K562 (cell line): ENCODE data around the gene SORBS2. TPM values are rescaled to one million over a fixed set of nuclear protein-coding genes. Genes with fewer than 3 reads are reported as not detected.

Experiments used
- CTCF ChIP-seq, 3 experiments: IDR thresholded peaks in 2 of 3; conservative IDR thresholded peaks in 1 of 3; 2 replicates each; pipeline ENCODE4 v1.5.1; 2011 to 2012; ENCODE audit warnings: low read length in 3 of 3, mild to moderate bottlenecking in 3 of 3, control low read depth in 2 of 3, improper control_type of control experiment in 1 of 3, inconsistent platforms in 1 of 3, low read depth in 1 of 3, mixed read lengths in 1 of 3, moderate library complexity in 1 of 3; ENCODE audit not compliant: insufficient read depth in 2 of 3
- KLF10 ChIP-seq: fragments of 250-450 bp; sonication (Bioruptor Pico); IDR thresholded peaks from 2 replicates; pipeline ENCODE4 v1.6.1; 2021; ENCODE audit warnings: matching md5 sums
- LEF1 ChIP-seq: fragments of 450-650 bp; IDR thresholded peaks from 2 replicates; pipeline ENCODE4 v1.6.1; 2016; ENCODE audit warnings: mild to moderate bottlenecking
- PYGO2 ChIP-seq: fragments of 450-650 bp; IDR thresholded peaks from 2 replicates; pipeline ENCODE4 v1.6.1; 2016; ENCODE audit warnings: mild to moderate bottlenecking, missing genetic modification characterization, moderate library complexity, missing compliant biosample characterization
- SIN3B ChIP-seq: fragments of 450-650 bp; IDR thresholded peaks from 2 replicates; pipeline ENCODE4 v1.6.1; 2017; ENCODE audit warnings: low read depth, mild to moderate bottlenecking, moderate library complexity
- ZC3H8 ChIP-seq: fragments of 450-650 bp; IDR thresholded peaks from 2 replicates; pipeline ENCODE4 v1.6.1; 2017
- ZNF23 ChIP-seq: fragments of 250-450 bp; sonication (Bioruptor Pico); IDR thresholded peaks from 2 replicates; pipeline ENCODE4 v1.4.0; 2020; ENCODE audit warnings: mild to moderate bottlenecking
- polyA plus RNA-seq, 8 experiments: library from polyadenylated mRNA; depleted of rRNA in 4 of 8; stranded (reverse) in 5 of 8; unstranded in 3 of 8; fragments of >200 nt; fragmentation: Nextera tagmentation in 2 of 8; fragmentation: Illumina TruSeq in 1 of 8; extraction: Ambion mirVana in 2 of 8; extraction: Trizol in 1 of 8; gene quantifications; 2 replicates each; pipeline versions ENCODE4 v1.2.1 to v1.2.3, GENCODE V29; 2011 to 2014; ENCODE audit warnings: inconsistent platforms in 1 of 8, missing spikeins in 1 of 8
- total RNA-seq, 7 experiments: library from RNA; depleted of rRNA in 6 of 7; stranded (reverse); fragments of >200 nt in 6 of 7; fragmentation: Illumina TruSeq in 2 of 7; extraction: Trizol in 2 of 7; gene quantifications; 2 replicates each; pipeline versions ENCODE4 v1.2.1 to v1.2.3, GENCODE V29; 2011 to 2021; ENCODE audit warnings: low replicate concordance in 1 of 7
- TF ChIP-seq, protein P1 (sequence below), 2 experiments: fragments of 450-650 bp in 1 of 2; sonication (generic) in 1 of 2; formaldehyde crosslinking in 1 of 2; IDR thresholded peaks in 1 of 2; conservative IDR thresholded peaks in 1 of 2; 2 replicates each; pipeline versions ENCODE4 v1.6.1 to v1.8.1; 2016 to 2023; ENCODE audit warnings: mild to moderate bottlenecking in 2 of 2, moderate library complexity in 2 of 2, inconsistent platforms in 1 of 2, missing genetic modification reagents in 1 of 2
- TF ChIP-seq, protein P2 (sequence below): sonication (generic); IDR thresholded peaks from 2 replicates; pipeline ENCODE4 v1.6.1; 2016
- TF ChIP-seq, protein P3 (sequence below): fragments of 250-450 bp; sonication (Bioruptor Pico); IDR thresholded peaks from 2 replicates; pipeline ENCODE4 v1.5.0; 2020; ENCODE audit warnings: mild to moderate bottlenecking, borderline replicate concordance
- TF ChIP-seq, protein P4 (sequence below), 2 experiments: fragments of 450-650 bp; formaldehyde crosslinking in 1 of 2; IDR thresholded peaks; 2 replicates each; pipeline versions ENCODE4 v1.4.0 to v1.6.1; 2014 to 2020; ENCODE audit warnings: mild to moderate bottlenecking in 2 of 2, borderline replicate concordance in 1 of 2, low read depth in 1 of 2

Gene SORBS2
- total and polyA plus RNA-seq, 9 of the 15 experiments (the other 6 are each of a cell fraction or from before 2014, with no cell fraction given): 0.29 TPM; not detected in 8

DNA sequence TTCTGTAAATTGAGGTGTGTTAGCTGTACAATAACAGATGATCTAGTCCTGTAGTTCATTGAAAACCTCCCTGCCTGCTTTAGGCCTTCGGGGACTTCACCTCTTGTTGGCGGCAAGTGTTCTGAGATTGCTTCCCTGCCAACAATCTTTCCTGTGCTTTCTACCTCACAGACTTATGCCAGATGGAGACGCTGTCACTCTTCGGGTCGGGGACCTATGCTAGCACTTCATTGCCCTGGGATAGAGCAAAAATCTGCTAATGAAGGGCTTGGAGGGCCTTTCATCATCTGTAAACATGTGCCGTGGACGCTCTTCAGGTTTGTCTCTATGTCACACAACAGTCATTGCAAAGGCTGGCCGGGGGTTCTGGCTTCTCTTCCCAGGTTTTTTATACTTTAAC lies 272.0 kb downstream of the SORBS2 start (continued):
- TF ChIP-seq, protein P1, sequence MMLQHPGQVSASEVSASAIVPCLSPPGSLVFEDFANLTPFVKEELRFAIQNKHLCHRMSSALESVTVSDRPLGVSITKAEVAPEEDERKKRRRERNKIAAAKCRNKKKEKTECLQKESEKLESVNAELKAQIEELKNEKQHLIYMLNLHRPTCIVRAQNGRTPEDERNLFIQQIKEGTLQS (IDR thresholded peaks at IDR 0.05): no peak
- TF ChIP-seq, protein P1 (CRISPR knock-in tag; conservative IDR thresholded peaks at IDR 0.05): no peak
- peak in 1 of 3 experiments; percentile 35; a peak in 2 of 6 replicates for TF ChIP-seq CTCF (IDR thresholded peaks at IDR 0.05 in 2 of 3, conservative IDR thresholded peaks at IDR 0.05 in 1 of 3; ENCODE audit: insufficient read depth in 2 of 3, low read depth in 1 of 3, low read length in 3 of 3)
- no peak for TF ChIP-seq SIN3B
- no peak for TF ChIP-seq PYGO2
- no peak for TF ChIP-seq ZNF23 (CRISPR knock-in tag)
- TF ChIP-seq, protein P2, sequence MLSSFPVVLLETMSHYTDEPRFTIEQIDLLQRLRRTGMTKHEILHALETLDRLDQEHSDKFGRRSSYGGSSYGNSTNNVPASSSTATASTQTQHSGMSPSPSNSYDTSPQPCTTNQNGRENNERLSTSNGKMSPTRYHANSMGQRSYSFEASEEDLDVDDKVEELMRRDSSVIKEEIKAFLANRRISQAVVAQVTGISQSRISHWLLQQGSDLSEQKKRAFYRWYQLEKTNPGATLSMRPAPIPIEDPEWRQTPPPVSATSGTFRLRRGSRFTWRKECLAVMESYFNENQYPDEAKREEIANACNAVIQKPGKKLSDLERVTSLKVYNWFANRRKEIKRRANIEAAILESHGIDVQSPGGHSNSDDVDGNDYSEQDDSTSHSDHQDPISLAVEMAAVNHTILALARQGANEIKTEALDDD: no peak
- no peak for TF ChIP-seq LEF1
- TF ChIP-seq, protein P3, sequence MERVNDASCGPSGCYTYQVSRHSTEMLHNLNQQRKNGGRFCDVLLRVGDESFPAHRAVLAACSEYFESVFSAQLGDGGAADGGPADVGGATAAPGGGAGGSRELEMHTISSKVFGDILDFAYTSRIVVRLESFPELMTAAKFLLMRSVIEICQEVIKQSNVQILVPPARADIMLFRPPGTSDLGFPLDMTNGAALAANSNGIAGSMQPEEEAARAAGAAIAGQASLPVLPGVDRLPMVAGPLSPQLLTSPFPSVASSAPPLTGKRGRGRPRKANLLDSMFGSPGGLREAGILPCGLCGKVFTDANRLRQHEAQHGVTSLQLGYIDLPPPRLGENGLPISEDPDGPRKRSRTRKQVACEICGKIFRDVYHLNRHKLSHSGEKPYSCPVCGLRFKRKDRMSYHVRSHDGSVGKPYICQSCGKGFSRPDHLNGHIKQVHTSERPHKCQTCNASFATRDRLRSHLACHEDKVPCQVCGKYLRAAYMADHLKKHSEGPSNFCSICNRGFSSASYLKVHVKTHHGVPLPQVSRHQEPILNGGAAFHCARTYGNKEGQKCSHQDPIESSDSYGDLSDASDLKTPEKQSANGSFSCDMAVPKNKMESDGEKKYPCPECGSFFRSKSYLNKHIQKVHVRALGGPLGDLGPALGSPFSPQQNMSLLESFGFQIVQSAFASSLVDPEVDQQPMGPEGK (CRISPR knock-in tag): no peak
- TF ChIP-seq, protein P4, sequence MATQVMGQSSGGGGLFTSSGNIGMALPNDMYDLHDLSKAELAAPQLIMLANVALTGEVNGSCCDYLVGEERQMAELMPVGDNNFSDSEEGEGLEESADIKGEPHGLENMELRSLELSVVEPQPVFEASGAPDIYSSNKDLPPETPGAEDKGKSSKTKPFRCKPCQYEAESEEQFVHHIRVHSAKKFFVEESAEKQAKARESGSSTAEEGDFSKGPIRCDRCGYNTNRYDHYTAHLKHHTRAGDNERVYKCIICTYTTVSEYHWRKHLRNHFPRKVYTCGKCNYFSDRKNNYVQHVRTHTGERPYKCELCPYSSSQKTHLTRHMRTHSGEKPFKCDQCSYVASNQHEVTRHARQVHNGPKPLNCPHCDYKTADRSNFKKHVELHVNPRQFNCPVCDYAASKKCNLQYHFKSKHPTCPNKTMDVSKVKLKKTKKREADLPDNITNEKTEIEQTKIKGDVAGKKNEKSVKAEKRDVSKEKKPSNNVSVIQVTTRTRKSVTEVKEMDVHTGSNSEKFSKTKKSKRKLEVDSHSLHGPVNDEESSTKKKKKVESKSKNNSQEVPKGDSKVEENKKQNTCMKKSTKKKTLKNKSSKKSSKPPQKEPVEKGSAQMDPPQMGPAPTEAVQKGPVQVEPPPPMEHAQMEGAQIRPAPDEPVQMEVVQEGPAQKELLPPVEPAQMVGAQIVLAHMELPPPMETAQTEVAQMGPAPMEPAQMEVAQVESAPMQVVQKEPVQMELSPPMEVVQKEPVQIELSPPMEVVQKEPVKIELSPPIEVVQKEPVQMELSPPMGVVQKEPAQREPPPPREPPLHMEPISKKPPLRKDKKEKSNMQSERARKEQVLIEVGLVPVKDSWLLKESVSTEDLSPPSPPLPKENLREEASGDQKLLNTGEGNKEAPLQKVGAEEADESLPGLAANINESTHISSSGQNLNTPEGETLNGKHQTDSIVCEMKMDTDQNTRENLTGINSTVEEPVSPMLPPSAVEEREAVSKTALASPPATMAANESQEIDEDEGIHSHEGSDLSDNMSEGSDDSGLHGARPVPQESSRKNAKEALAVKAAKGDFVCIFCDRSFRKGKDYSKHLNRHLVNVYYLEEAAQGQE (IDR thresholded peaks at IDR 0.05; ENCODE audit: borderline replicate concordance): peak; percentile 25; the same call in 1 of the 2 replicates
- TF ChIP-seq, protein P4 (CRISPR knock-in tag; IDR thresholded peaks at IDR 0.05; ENCODE audit: low read depth): no peak
- TF ChIP-seq ZC3H8: no peak
- TF ChIP-seq KLF10 (CRISPR knock-in tag): no peak
